Neutrophil (primary cell): ENCODE results near the gene MEGF11.

ENCODE experiments used
- H3K27ac ChIP-seq: fragments of 200-600 bp; sonication (generic); 2 replicates; pipeline ENCODE4 v1.5.1; 2016; ENCODE audit warnings: mild to moderate bottlenecking, moderate library complexity
- H3K27me3 ChIP-seq: fragments of 200-600 bp; sonication (generic); 2 replicates; pipeline ENCODE4 v1.6.0; 2016; ENCODE audit warnings: mild to moderate bottlenecking
- H3K36me3 ChIP-seq: fragments of 200-600 bp; sonication (generic); 2 replicates; pipeline ENCODE4 v1.5.1; 2017
- H3K4me1 ChIP-seq, 2 experiments: fragments of 200-600 bp in 1 of 2; sonication (generic) in 1 of 2; 1 replicate in 1 of 2; 2 replicates in 1 of 2; pipeline versions ENCODE4 v1.5.1 to v1.6.1; 2013 to 2016; ENCODE audit warnings: low read depth in 1 of 2, low read length in 1 of 2, mild to moderate bottlenecking in 1 of 2, moderate library complexity in 1 of 2; ENCODE audit not compliant: control insufficient read depth in 1 of 2, insufficient read depth in 1 of 2
- H3K4me3 ChIP-seq, 2 experiments: fragments of 200-600 bp in 1 of 2; sonication (generic) in 1 of 2; 1 replicate in 1 of 2; 2 replicates in 1 of 2; pipeline ENCODE4 v1.5.1; 2013 to 2016; ENCODE audit warnings: low read depth in 1 of 2, low read length in 1 of 2, mild to moderate bottlenecking in 1 of 2, moderate library complexity in 1 of 2
- H3K9me3 ChIP-seq: fragments of 200-600 bp; sonication (generic); 2 replicates; pipeline ENCODE4 v1.5.1; 2016
- CTCF ChIP-seq: fragments of 200-600 bp; sonication (generic); IDR thresholded peaks from 2 replicates; pipeline ENCODE4 v1.5.1; 2016; ENCODE audit warnings: antibody characterized with exemption

MEGF11 gene

GRCh38 chr15:66171841-66172240 is 81.7 kb downstream of the MEGF11 start:
- Histone ChIP-seq H3K36me3 (no peaks in the 10 kb centered on the region), H3K4me1 (no peaks in the 10 kb centered on the region)

GRCh38 chr15:66170716-66171115 is 82.8 kb downstream of the MEGF11 start:
- Histone ChIP-seq H3K4me3 (no peak overlapping the region), H3K27ac (no peak overlapping the region), H3K36me3 (no peaks in the 10 kb centered on the region), H3K9me3 (no peaks in the 10 kb centered on the region), H3K4me1 (no peaks in the 10 kb centered on the region), H3K27me3 (peaks cover 16% of the 10 kb centered on the region)
- no peak for TF ChIP-seq CTCF

More at GRCh38 chr15:66171841-66172240, 81.7 kb downstream of the MEGF11 start:
- Histone ChIP-seq H3K27ac (no peak overlapping the region), H3K27me3 (peaks cover 24% of the 10 kb centered on the region), H3K9me3 (no peaks in the 10 kb centered on the region), H3K4me3 (no peak overlapping the region)
- no peak for TF ChIP-seq CTCF

GRCh38 chr15:66170042-66170441 is 83.5 kb downstream of the MEGF11 start:
- TF ChIP-seq CTCF, result no peak
- H3K4me1 ChIP-seq, result no peaks in the 10 kb centered on the region
- no peaks in the 10 kb centered on the region for H3K36me3 ChIP-seq
- H3K27me3 ChIP-seq, result peaks cover 11% of the 10 kb centered on the region
- H3K4me3 ChIP-seq, result no peak overlapping the region
- H3K27ac ChIP-seq, result no peak overlapping the region
- no peaks in the 10 kb centered on the region for H3K9me3 ChIP-seq

GRCh38 chr15:66169625-66170024 is 83.9 kb downstream of the MEGF11 start:
- TF ChIP-seq CTCF, result no peak
- Histone ChIP-seq H3K27me3 (peaks cover 11% of the 10 kb centered on the region), H3K36me3 (no peaks in the 10 kb centered on the region), H3K4me3 (no peak overlapping the region), H3K27ac (no peak overlapping the region), H3K9me3 (no peaks in the 10 kb centered on the region), H3K4me1 (no peaks in the 10 kb centered on the region)

- Histone ChIP-seq H3K4me1 (no peaks in the 10 kb centered on the region), H3K27ac (no peak overlapping the region), H3K36me3 (no peaks in the 10 kb centered on the region), H3K9me3 (no peaks in the 10 kb centered on the region), H3K4me3 (no peak overlapping the region), H3K27me3 (peaks cover 7% of the 10 kb centered on the region)
- TF ChIP-seq CTCF, result no peak
These were observed 84.5 kb downstream of the MEGF11 start for GRCh38 chr15:66169023-66169422.

GRCh38 chr15:66167854-66168253 is 85.7 kb downstream of the MEGF11 start:
- no peak for TF ChIP-seq CTCF
- Histone ChIP-seq H3K36me3 (no peaks in the 10 kb centered on the region), H3K4me1 (no peaks in the 10 kb centered on the region), H3K27me3 (no peaks in the 10 kb centered on the region), H3K27ac (no peak overlapping the region), H3K9me3 (no peaks in the 10 kb centered on the region), H3K4me3 (no peak overlapping the region)
